Trophoblast cell (in vitro differentiated cells and primary cell): Measurements from ENCODE around the gene ARL8B.
"Not testable (repeated sequence)": the region's sequence is repeated elsewhere in the genome, so short reads cannot be mapped to it uniquely, and the experiment has no call there.

Source experiments
- DNase-seq, 2 donors: peaks; one replicate each; pipeline ENCODE4 v3.0.0-alpha.2; 2016
- H2AFZ ChIP-seq: 2 replicates; pipeline ENCODE4 v1.6.1; 2013; ENCODE audit warnings: low read length, moderate library complexity, mild to moderate bottlenecking; ENCODE audit not compliant: insufficient read depth, poor library complexity
- H2AK5ac ChIP-seq: 2 replicates; pipeline ENCODE4 v1.6.1; 2013; ENCODE audit warnings: mild to moderate bottlenecking, low read length
- H2BK120ac ChIP-seq: 2 replicates; pipeline ENCODE4 v1.6.1; 2013; ENCODE audit warnings: low read length, mild to moderate bottlenecking, moderate library complexity; ENCODE audit not compliant: insufficient read depth, poor library complexity
- H2BK12ac ChIP-seq: 2 replicates; pipeline ENCODE4 v1.6.1; 2013; ENCODE audit warnings: mild to moderate bottlenecking, low read length, moderate library complexity
- H2BK5ac ChIP-seq: 2 replicates; pipeline ENCODE4 v1.6.1; 2013; ENCODE audit warnings: low read length, low read depth, moderate library complexity, mild to moderate bottlenecking; ENCODE audit not compliant: poor library complexity
- H3K14ac ChIP-seq: 2 replicates; pipeline ENCODE4 v1.6.1; 2013; ENCODE audit warnings: mild to moderate bottlenecking, low read length
- H3K18ac ChIP-seq: 2 replicates; pipeline ENCODE4 v1.6.1; 2013; ENCODE audit warnings: mild to moderate bottlenecking, low read length
- H3K23ac ChIP-seq: 2 replicates; pipeline ENCODE4 v1.6.1; 2013; ENCODE audit warnings: low read length
- H3K27ac ChIP-seq: 2 replicates; pipeline ENCODE4 v1.5.1; 2013; ENCODE audit warnings: low read depth, mild to moderate bottlenecking, inconsistent platforms, low read length, moderate library complexity
- H3K27me3 ChIP-seq: 2 replicates; pipeline ENCODE4 v1.6.1; 2013; ENCODE audit warnings: inconsistent platforms, mild to moderate bottlenecking, low read length, moderate library complexity; ENCODE audit not compliant: insufficient read depth
- H3K36me3 ChIP-seq, 2 experiments: 1 replicate in 1 of 2; 2 replicates in 1 of 2; pipeline ENCODE4 v1.6.1; 2013; ENCODE audit warnings: low read length in 2 of 2, mild to moderate bottlenecking in 2 of 2, moderate library complexity in 1 of 2; ENCODE audit not compliant: insufficient read depth in 2 of 2, control insufficient read depth in 1 of 2
- H3K4ac ChIP-seq: 2 replicates; pipeline ENCODE4 v1.6.1; 2013; ENCODE audit warnings: low read depth, mild to moderate bottlenecking, low read length, moderate library complexity
- H3K4me1 ChIP-seq, 2 experiments: 1 replicate in 1 of 2; 2 replicates in 1 of 2; pipeline ENCODE4 v1.6.1; 2013; ENCODE audit warnings: low read length in 2 of 2, mild to moderate bottlenecking in 2 of 2, moderate library complexity in 1 of 2; ENCODE audit not compliant: insufficient read depth in 2 of 2, control insufficient read depth in 1 of 2
- H3K4me2 ChIP-seq: 2 replicates; pipeline ENCODE4 v1.6.1; 2013; ENCODE audit warnings: inconsistent platforms, mild to moderate bottlenecking, low read length, moderate library complexity
- H3K4me3 ChIP-seq: 2 replicates; pipeline ENCODE4 v1.5.1; 2013; ENCODE audit warnings: mild to moderate bottlenecking, low read depth, low read length, inconsistent platforms
- H3K79me1 ChIP-seq: one replicate; pipeline ENCODE4 v1.6.1; 2013; ENCODE audit warnings: low read length
- H3K79me2 ChIP-seq: 2 replicates; pipeline ENCODE4 v1.6.1; 2013; ENCODE audit warnings: low read length, mild to moderate bottlenecking; ENCODE audit not compliant: control insufficient read depth, insufficient read depth, poor library complexity
- H3K9ac ChIP-seq: 2 replicates; pipeline ENCODE4 v1.6.1; 2013; ENCODE audit warnings: mild to moderate bottlenecking, low read length
- H3K9me3 ChIP-seq: 2 replicates; pipeline ENCODE4 v1.6.1; 2013; ENCODE audit warnings: low read depth, mild to moderate bottlenecking, control low read depth, inconsistent platforms, low read length; ENCODE audit not compliant: insufficient read depth
- H4K12ac ChIP-seq: 2 replicates; pipeline ENCODE4 v1.6.1; 2013; ENCODE audit warnings: low read depth, mild to moderate bottlenecking, low read length, moderate library complexity
- H4K8ac ChIP-seq: 2 replicates; pipeline ENCODE4 v1.6.1; 2013; ENCODE audit warnings: low read depth, mild to moderate bottlenecking, low read length, moderate library complexity
- H4K91ac ChIP-seq: one replicate; pipeline ENCODE4 v1.6.1; 2013; ENCODE audit warnings: low read depth, mild to moderate bottlenecking, low read length, moderate library complexity
- WGBS: extraction: QIAGEN DNeasy Blood & Tissue Kit; methylation state at CpG from one replicate; pipeline ENCODE4 v1.1.7; 2013; ENCODE audit warnings: missing lambda C conversion rate; ENCODE audit not compliant: insufficient read length, insufficient coverage; ENCODE audit errors: extremely low coverage; 5-methylcytosine and 5-hydroxymethylcytosine counted together

ARL8B gene

DNA sequence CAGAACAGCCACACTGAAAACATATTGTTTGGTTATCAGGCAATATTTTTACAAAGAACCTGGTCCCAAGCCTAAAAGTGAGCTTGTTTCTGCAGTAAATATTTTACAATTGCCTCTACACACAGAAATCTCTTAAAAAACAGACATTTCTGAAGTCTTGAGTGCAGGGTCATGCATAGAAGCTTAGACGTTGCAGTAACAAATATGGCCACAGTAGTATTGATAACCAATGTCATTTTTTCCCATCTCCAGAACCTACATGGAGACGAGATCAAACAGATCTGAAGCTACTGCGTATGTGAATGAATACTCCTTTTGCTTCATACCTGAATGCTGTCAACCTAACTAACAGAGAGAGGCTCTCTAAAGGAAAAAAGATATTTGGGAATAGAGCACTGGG lies 19.6 kb upstream of the ARL8B start:
- Histone ChIP-seq H3K27ac (no peak overlapping the region), H4K8ac (no peak overlapping the region), H2BK5ac (no peak overlapping the region), H4K12ac (no peak overlapping the region), H3K18ac (no peak overlapping the region), H2AFZ (no peak overlapping the region), H2BK12ac (no peak overlapping the region), H2BK120ac (no peak overlapping the region), H2AK5ac (no peak overlapping the region), H3K4me2 (no peak overlapping the region), H3K23ac (no peak overlapping the region), H3K36me3 (no peaks in the 10 kb centered on the region), H3K79me1 (no peaks in the 10 kb centered on the region), H4K91ac (no peak overlapping the region), H3K4me3 (no peak overlapping the region), H3K9ac (no peak overlapping the region), H3K27me3 (no peaks in the 10 kb centered on the region), H3K79me2 (no peaks in the 10 kb centered on the region), H3K4me1 (no peaks in the 10 kb centered on the region), H3K4ac (no peak overlapping the region), H3K9me3 (no peaks in the 10 kb centered on the region), H3K14ac (no peak overlapping the region)
- no CpG with 5 or more reads among the region's 3 CpGs for WGBS
- no peak for DNase-seq

DNA sequence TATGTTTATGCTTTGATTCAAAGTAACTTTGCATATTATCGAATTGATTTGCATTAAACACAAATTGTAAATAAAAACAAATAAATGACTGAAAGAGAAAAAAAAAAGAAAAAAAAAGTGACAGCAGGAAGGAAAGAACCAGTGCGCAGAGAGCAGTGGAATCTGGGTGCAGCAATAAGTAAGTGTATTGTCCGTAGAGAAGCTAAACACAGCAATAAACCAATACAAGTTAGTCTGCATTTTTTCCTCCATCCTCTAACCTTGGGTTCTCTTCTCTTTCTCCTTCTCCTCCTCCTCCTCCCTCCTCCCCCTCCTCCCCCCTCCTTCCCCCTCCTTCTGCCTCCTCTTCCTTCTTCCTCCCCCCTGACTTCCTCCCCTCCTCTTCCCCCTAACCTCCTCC lies 18.3 kb upstream of the ARL8B start:
- Histone ChIP-seq H3K4me2 (no peak overlapping the region), H3K23ac (no peak overlapping the region), H4K8ac (no peak overlapping the region), H3K27ac (no peak overlapping the region), H3K79me2 (no peaks in the 10 kb centered on the region), H3K4ac (no peak overlapping the region), H2BK120ac (no peak overlapping the region), H3K18ac (no peak overlapping the region), H2BK12ac (no peak overlapping the region), H3K9me3 (no peaks in the 10 kb centered on the region), H3K4me3 (no peak overlapping the region), H3K79me1 (no peaks in the 10 kb centered on the region), H4K12ac (no peak overlapping the region), H3K14ac (no peak overlapping the region), H3K4me1 (no peaks in the 10 kb centered on the region), H2AK5ac (no peak overlapping the region), H2BK5ac (no peak overlapping the region), H3K36me3 (no peaks in the 10 kb centered on the region), H4K91ac (no peak overlapping the region), H3K27me3 (no peaks in the 10 kb centered on the region), H2AFZ (no peak overlapping the region), H3K9ac (no peak overlapping the region)
- WGBS, result no CpG with 5 or more reads among the region's 3 CpGs
- DNase-seq, result no peak

DNA sequence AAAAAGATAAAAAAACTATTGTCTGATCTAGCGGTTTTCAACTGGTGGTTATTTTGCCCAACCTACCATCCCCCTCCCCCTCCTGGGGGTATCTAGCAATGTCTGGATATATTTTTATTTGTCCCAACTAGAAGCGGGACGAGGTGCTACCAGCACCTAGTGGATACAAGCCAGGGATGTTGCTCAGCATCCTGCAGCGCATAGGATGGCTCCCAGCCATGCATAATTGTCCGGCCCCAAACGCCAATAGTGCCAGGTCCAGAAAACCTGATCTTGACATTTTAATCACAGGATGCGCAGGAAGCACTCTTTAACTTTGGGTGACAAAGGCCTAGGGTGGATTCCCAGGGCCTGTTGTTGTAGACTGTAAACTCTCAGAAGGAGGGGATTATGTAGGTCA lies 17.0 kb upstream of the ARL8B start:
- H3K4me2 ChIP-seq, result no peak overlapping the region

DNA sequence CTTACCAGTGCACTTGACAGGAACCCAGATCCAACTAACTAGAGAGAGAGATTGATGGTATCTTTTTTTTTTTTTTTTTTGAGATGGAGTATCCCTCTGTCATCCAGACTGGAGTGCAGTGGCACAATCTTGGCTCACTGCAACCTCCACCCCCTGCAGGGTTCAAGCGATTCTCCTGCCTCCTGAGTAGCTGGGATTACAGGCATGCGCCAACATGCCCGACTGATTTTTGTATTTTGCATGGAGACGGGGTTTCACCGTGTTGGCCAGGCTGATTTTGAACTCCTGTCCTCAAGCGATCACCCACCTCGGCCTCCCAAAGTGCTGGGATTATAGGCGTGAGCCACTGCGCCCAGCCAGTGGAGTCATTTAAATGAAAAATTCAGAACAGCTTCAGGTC lies 15.7 kb upstream of the ARL8B start:
- DNase-seq, H4K91ac ChIP-seq, H3K4ac ChIP-seq, H3K14ac ChIP-seq, H4K12ac ChIP-seq, H3K9me3 ChIP-seq, H2BK5ac ChIP-seq, H4K8ac ChIP-seq, H2BK120ac ChIP-seq, H3K9ac ChIP-seq, H3K79me1 ChIP-seq, H3K36me3 ChIP-seq, H2AK5ac ChIP-seq, H2AFZ ChIP-seq, H3K79me2 ChIP-seq, H3K4me2 ChIP-seq, H3K27ac ChIP-seq, H3K27me3 ChIP-seq, H3K23ac ChIP-seq, H2BK12ac ChIP-seq, H3K4me1 ChIP-seq, H3K4me3 ChIP-seq, H3K18ac ChIP-seq: not testable (repeated sequence)
- WGBS, result no CpG with 5 or more reads among the region's 9 CpGs

More for the DNA sequence above, 17.0 kb upstream of the ARL8B start:
- Histone ChIP-seq H3K4me1 (no peaks in the 10 kb centered on the region), H2BK120ac (no peak overlapping the region), H3K4ac (no peak overlapping the region), H3K79me2 (no peaks in the 10 kb centered on the region), H3K27ac (no peak overlapping the region), H2BK12ac (no peak overlapping the region), H3K18ac (no peak overlapping the region), H3K79me1 (no peaks in the 10 kb centered on the region), H3K23ac (no peak overlapping the region), H2AFZ (no peak overlapping the region), H4K8ac (no peak overlapping the region), H3K14ac (no peak overlapping the region), H2BK5ac (no peak overlapping the region), H3K9ac (no peak overlapping the region), H3K36me3 (no peaks in the 10 kb centered on the region), H3K9me3 (no peaks in the 10 kb centered on the region), H3K4me3 (no peak overlapping the region), H2AK5ac (no peak overlapping the region), H4K12ac (no peak overlapping the region), H4K91ac (no peak overlapping the region), H3K27me3 (no peaks in the 10 kb centered on the region)
- DNase-seq, result no peak
- WGBS, result no CpG with 5 or more reads among the region's 7 CpGs
